Adipose tissue (tissue), 3 donors: Measurements from ENCODE around the gene ANKRD45. TPM values are rescaled to one million over a fixed set of nuclear protein-coding genes. Genes with fewer than 3 reads are reported as not detected.
"Not testable (repeated sequence)": the region's sequence is repeated elsewhere in the genome, so short reads cannot be mapped to it uniquely, and the experiment has no call there.

Source experiments
- H3K27ac ChIP-seq: one replicate; pipeline ENCODE4 v1.5.1; 2013; ENCODE audit warnings: low read depth, low read length
- WGBS, 3 donors: extraction: QIAGEN DNeasy Blood & Tissue Kit; methylation state at CpG; one replicate each; pipeline ENCODE4 v1.1.7; 2013; 5-methylcytosine and 5-hydroxymethylcytosine counted together
- polyA plus RNA-seq, 3 donors: library from polyadenylated mRNA; stranded (reverse); fragments of 200-250 nt; gene quantifications; one replicate each; pipeline ENCODE4 v1.2.3, GENCODE V29; 2013
- donor health status: healthy with polysubstance abuse.
- donor health status: Bipolar disorder and iron deficiency.
- donor health status: healthy.

ANKRD45 gene
- polyA plus RNA-seq, 3 donors = 0.13 to 0.26 TPM; not detected in 1

DNA sequence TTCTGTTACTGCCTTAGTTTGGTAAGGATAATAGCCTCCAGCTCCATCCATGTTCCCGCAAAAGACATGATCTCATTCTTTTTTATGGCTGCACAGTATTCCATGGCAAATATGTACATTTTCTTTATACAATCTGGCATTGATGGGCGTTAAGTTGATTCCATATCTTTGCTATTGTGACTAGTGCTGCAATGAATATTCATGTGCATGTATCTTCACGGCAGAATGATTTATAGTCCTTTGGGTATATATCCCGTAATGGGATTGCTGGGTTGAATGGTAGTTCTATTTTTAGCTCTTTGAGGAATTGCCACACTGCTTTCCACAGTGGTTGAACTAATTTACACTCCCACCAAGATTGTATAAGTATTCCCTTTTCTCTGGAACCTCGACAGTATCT lies 78.5 kb downstream of the ANKRD45 start:
- WGBS, 3 donors = 77 to 84% (median 79%) methylated on average over 5 of the region's 5 CpGs

DNA sequence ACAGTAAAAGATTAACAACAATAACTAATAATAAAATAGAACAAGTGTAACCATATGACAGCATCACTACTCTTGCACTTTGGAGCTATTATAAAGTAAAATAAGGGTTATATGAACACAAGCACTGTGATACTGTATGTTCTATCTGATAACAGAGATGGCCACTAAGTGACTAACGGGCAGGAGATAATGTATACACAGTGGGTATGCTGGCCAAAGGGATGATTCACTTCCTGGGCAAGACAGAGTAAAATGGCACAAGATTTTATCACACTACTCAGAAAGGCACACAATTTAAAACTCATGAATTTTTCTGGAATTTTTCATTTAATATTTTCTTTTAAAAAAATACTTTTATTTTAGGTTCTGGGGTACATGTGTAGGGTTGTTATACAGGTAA lies 79.1 kb downstream of the ANKRD45 start:
- no peak overlapping the region for H3K27ac ChIP-seq
- 63 to 69% (median 69%) methylated on average over 1 of the region's 1 CpG for WGBS, 3 donors

More for the DNA sequence above, 78.5 kb downstream of the ANKRD45 start:
- not testable (repeated sequence) for H3K27ac ChIP-seq

DNA sequence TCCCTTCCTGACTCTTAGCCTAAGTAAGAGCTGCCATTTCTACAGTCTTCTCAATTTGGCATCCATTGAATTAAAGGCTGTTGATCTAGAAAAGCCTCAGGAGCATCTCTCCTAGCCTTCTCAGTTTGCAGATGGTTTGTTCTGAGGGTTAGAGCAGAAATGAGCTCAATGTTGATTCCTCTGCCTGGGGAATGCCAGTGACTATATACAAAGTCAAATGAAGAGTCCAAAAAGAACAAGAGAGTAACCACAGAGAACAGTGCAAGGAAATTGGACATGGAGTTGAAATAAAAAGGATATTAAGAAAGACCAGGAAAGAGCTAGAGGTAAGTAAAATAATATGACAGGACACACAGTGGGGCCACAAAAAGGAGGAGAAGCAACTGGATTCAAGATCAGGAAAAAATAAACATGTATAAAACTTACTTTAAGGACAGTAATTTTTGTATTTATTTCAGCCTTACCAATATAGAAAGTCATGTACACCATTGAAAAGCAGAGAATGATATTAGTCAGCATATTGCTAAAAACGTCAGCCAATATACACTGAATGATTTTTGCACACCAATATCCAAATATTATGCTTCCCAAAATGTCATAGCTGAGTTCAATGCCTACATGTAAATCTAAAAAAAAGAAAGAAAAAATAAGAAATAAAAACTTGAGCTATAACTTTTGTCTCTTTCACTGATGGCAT lies 88.1 kb downstream of the ANKRD45 start:
- no peak overlapping the region for H3K27ac ChIP-seq
- WGBS, 3 donors = 56 to 74% (median 56%) methylated on average over 1 of the region's 1 CpG

DNA sequence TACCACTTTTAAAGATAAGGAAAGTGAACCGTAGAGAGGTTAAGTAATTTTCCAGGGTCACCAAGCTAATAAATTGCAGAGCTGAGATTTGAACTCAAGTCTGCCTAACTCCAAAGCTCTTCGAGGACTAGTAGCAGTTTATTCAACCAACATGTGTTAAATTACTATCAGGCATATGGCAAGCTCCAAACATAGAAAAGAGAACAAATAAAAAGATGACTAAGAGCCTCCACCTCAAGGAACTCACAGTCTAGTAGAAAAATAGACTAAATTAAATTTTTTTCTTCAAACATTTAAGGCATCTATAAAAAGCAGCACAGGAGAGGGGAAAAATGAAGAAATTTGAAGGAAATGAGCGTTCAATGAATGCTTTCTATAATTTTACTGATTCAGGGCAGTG lies 89.0 kb downstream of the ANKRD45 start:
- WGBS, 3 donors = 65 to 82% (median 68%) methylated on average over 3 of the region's 3 CpGs
- no peak overlapping the region for H3K27ac ChIP-seq

DNA sequence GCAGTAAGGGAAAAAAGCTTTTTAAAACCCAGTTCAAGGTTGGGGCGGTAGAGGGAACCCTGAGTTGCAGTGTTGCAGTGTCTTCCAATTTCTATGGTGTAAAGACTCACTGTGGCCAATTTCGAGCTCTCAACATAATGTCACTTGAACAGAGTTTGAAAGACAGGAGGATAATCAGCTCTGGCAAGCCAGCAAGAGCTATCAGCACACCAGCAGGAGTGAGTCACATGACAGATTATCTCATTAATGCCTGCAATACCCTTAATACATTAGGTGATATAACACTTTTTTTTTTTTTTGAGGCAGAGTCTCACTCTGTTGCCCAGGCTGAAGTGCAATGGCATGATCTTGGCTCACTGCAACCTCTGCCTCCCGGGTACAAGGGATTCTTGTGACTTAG lies 89.6 kb downstream of the ANKRD45 start:
- 86 to 88% (median 87%) methylated on average over 3 of the region's 3 CpGs for WGBS, 3 donors

DNA sequence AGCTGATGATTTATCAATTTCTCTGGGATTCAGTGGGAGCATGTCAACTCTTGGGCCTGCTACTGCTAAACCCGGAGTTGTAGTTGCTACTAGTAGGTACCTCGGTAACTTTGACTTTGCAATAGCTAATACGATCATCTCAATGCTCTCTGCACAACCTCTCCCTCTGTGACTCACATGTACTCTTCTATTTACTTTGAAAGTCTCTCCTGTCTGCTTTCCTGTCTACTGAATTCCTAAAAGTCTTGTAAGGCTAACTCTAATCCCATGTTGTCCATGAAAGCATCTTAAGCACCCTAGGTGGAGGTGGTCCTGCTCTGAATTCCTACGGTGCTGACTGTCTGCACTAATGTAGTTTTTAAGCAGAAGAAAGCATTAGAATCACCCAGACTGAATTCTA lies 96.1 kb downstream of the ANKRD45 start:
- WGBS, 3 donors = 89 to 96% (median 96%) methylated on average over 4 of the region's 4 CpGs
- no peak overlapping the region for H3K27ac ChIP-seq

More for the DNA sequence above, 89.6 kb downstream of the ANKRD45 start:
- no peak overlapping the region for H3K27ac ChIP-seq

DNA sequence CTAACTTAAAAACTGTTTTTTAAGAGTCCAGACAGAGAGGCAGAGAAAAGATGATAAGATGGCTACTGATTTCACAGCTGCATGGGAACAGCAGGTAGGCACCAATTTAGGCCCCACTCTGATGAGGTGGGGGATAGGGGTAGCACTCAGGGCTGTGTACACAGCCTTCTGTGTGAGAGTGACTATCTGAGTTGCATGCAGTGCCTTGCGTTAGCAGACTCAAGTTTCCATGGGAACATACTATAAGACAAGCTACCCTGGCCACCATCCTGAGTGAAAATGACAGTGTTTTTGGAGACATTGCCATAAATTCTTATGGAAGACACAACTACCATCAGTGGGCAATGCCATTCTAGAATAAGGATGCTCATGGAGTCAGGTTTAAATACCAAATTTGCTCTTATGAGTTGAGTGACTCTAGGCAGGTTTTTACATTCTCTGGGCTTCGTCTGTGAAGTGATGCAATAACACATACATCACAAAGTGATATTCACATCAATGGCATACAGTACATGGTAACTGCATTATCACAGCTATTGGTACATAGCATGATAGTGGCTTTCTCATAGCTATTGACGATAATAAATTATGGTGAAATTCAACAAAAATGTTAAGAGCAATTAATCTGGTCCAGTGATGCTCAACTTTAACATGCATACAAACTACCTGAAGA lies 97.3 kb downstream of the ANKRD45 start:
- WGBS, 3 donors = 87 to 93% (median 87%) methylated on average over 3 of the region's 3 CpGs
- H3K27ac ChIP-seq = no peak overlapping the region

DNA sequence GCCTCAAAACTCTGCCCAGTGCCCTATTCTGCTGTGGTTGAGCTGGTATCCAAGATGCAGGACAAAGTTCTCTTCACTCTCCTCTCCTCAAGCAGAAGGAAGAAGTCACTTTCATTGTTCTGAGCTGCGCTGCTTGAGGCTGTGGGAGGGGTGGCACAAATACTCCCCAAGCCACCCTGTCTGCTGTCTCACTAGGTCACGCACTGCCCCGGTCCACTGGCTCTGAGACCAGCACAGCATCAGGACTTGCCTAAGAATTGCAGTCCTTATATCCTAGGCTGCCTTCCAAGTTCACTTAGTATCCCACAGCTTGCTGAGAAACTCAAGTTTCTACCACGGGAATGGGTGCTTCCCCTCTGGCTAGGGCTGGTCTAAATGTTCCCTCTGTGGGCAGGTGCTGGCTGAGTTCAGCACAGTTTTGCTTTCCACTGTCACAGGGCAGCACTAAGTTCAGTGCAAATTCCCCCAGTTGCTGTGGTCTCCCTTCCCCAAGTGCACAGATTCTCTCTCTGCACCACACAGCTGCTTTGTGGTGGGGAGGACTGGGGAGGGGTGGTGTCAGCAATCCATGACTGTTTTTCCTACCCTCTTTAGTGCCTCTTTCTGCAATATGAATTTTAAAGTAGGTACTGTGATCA lies 99.2 kb downstream of the ANKRD45 start:
- WGBS, 3 donors = 57 to 87% (median 77%) methylated on average over 4 of the region's 4 CpGs
- no peak overlapping the region for H3K27ac ChIP-seq

DNA sequence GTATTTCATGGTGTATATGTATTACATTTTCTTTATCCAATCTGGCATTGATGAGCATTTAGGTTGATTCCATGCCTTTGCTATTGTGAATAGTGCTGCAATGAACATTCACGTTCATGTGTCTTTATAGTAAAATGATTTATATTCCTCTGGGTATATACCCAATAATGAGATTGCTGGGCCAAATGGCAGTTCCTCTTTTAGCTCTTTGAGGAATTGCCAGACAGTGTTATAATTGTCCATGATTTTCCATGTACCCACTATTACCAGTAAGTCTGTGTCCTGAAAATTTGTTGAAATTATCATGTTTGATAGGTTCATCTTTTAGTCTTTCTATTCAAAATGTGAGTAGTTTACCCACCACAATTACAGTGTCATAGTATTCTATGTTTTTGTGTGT lies 101.2 kb downstream of the ANKRD45 start:
- 75 to 80% (median 79%) methylated on average over 1 of the region's 1 CpG for WGBS, 3 donors
- H3K27ac ChIP-seq = no peak overlapping the region

DNA sequence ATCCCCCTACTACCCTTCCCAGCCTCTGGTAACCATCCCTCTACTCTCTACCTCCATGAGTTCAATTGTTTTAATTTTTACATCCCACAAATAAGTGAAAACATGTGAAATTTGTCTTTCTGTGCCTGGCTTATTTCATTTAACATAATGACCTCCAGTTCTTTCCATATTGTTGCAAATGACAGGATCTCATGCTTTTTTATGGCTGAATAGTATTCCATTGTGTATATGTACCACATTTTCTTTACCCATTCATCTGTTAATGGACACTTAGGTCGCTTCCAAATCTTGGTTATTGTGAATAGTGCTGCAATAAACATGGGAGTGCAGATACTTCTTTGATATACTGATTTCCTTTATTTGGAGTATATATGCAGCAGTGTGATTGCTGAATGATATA lies 105.8 kb downstream of the ANKRD45 start:
- WGBS, 3 donors = 76 to 79% (median 76%) methylated on average over 1 of the region's 1 CpG
- H3K27ac ChIP-seq = not testable (repeated sequence)

DNA sequence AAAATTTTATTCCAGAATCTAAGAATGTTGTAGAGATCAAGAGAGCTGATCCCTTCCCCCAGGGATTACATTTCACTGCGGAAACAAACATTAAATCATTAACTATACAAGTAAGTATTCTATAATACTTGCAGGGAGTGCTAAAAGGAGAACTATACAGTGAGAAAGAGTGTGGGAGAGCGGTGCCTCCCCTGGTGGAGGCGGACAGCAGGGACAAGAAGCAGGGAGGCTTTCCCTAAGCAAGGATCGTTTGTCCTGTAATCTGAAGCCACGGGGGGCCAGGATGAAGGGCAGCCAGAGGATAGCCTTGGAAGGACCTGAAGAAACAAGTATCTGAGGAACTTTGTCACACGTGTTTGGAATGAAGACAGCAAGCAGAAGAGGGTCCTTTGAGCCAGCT lies 106.8 kb downstream of the ANKRD45 start:
- no peak overlapping the region for H3K27ac ChIP-seq
- WGBS, 3 donors = 57 to 67% (median 61%) methylated on average over 6 of the region's 6 CpGs

DNA sequence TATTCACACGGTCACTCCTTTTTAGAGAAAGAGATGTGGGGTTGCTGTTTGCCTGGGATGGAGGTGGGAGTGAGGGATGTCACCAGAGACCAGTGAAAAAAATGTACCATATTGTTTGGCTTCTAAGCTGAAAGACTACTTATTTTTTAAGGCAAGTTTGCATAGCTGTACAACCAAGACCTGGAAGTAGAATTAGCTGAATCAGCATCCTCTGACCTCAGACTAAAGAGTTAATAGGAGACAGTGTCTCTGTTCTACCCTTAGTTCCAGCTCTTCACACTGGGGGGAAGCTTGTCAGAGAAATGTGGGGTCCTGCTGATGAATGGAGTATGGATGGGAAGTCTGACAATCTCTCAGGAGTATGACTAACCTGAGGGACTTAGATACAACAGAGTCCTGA lies 108.4 kb downstream of the ANKRD45 start:
- WGBS, 3 donors = 68 to 95% (median 81%) methylated on average over 1 of the region's 1 CpG
- H3K27ac ChIP-seq = no peak overlapping the region

DNA sequence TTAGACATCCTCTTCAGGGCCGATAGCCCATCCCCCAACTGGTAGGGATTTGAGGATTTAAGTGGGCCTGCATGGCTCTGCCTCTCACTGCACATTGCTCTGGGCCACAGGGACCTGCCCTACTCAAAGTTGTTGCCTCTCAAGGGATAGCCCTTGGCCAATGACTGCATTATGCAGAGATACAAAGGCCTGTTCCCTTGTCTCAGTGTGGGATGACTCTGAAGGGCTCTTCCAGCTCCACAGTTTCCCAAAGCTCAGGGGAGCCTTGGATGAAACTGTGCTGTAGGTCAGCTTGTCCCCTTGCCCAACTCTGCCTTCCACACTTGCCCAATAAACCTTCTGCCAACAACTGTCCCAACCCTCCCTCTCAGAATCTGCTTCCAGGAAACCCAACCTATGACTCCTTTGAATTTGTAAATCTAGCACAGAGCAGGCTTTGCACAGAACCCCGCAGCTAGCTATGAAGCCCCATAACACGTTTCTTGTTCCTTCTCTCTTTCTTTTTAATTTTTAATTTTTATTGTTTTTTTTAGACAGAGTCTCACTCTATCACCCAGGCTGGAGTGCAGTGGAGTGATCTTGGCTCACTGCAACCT lies 109.3 kb downstream of the ANKRD45 start:
- 72 to 80% (median 80%) methylated on average over 3 of the region's 3 CpGs for WGBS, 3 donors
- H3K27ac ChIP-seq = no peak overlapping the region

Other genes with a start within 250 kb of the ANKRD45 start
- 100 to 1,000 TPM; 196 to 892 (median 488) TPM for gene PRDX6, start 192.5 kb downstream of the ANKRD45 start, polyA plus RNA-seq
- under 1 TPM in 2 of 3 donors, not detected in 1; 0.02 to 0.07 TPM for gene SLC9C2, start 66.8 kb downstream of the ANKRD45 start, polyA plus RNA-seq
- gene TEX50, start 34.5 kb downstream of the ANKRD45 start, polyA plus RNA-seq = not detected
- gene KLHL20, start 45.1 kb upstream of the ANKRD45 start, polyA plus RNA-seq = 10 to 100 TPM in 2 of 3 donors, 1 to 10 TPM in 1; 6.2 to 16.2 (median 12.7) TPM
- 10 to 100 TPM in 1 of 3 donors, 1 to 10 TPM in 2; 4.6 to 11.7 (median 7.8) TPM for gene DARS2, start 154.8 kb upstream of the ANKRD45 start, polyA plus RNA-seq
- gene CENPL, start 155.0 kb upstream of the ANKRD45 start, polyA plus RNA-seq = 1 to 10 TPM; 1.1 to 4.8 (median 2.2) TPM
- 1,000 to 10,000 TPM in 1 of 3 donors, 100 to 1,000 TPM in 2; 444 to 1,465 (median 468) TPM for gene GAS5, start 198.1 kb upstream of the ANKRD45 start, polyA plus RNA-seq
- gene ZBTB37, start 198.5 kb upstream of the ANKRD45 start, polyA plus RNA-seq = 1 to 10 TPM in 2 of 3 donors, under 1 TPM in 1; 0.58 to 1.3 (median 1.1) TPM
- gene SERPINC1, start 247.5 kb upstream of the ANKRD45 start, polyA plus RNA-seq = under 1 TPM in 2 of 3 donors, not detected in 1; 0.04 to 0.09 TPM